GM12874 (cell line): ENCODE results near the gene NECTIN1.

Experiments
- CTCF ChIP-seq: IDR thresholded peaks from 2 replicates; pipeline ENCODE4 v1.5.1; 2011; ENCODE audit warnings: low read depth, mild to moderate bottlenecking, control low read depth, low read length, moderate library complexity; ENCODE audit not compliant: insufficient read depth

NECTIN1 gene

GRCh38 chr11:119626871-119627270 is 102.1 kb downstream of the NECTIN1 start:
- TF ChIP-seq CTCF = no peak

- TF ChIP-seq CTCF = no peak
Measured at GRCh38 chr11:119626197-119626841, 102.7 kb downstream of the NECTIN1 start.

DNA sequence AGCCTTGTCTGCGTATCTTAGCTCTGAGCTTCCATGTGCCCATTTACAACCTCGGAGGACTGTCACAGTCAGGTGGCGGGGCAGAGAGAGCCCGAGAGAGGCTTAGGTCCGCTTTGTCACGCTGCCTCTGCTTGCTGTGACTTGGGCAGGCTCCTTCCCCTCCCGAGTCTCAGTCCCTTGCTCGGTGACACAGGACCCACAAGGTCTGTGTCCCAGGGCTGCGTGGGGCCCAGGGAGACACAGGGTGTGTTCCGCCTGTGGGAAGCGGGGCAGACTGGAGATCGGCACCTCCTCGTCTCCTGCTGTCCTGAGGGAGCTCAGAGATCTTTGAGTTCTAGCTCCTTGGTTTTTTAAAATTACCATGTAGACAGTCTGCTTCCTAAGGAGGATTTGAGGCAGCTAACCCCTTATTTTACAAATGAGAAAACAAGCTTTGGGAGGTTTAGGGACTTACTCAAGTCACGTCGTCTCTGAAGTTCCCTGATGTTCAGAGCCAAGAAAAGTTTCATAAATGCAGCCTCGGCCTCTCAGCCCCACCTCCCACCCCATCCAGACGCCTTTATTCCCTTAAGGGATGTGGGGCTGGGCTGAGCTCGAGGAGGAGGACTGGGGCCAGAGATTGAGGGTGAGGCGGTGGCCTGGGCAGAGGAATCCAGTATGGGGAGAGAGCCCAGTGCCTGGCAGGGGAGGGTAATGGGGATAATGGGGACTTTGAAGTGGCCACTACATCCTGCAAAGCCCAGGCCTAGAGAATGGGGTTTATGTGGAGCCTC is 103.6 kb downstream of the NECTIN1 start:
- no peak for TF ChIP-seq CTCF

DNA sequence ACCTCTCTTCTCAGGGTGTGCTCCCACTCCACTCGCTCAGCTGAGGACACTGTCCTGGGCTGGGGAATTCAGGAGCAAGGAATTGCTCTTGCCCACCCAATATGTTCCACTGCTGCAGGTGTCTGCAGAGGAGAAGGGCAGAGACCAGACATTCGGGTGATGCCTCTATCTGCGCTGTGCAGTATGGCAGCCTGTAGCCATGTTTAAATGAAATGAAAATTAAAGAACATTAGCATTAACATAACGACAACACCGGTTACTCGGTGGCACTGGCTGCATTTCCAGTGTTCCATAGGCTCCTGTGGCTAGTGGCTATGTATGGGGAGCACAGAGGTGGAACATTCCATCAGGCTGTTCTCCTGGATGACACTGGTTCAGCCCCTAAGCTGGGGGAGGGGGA is 104.4 kb downstream of the NECTIN1 start:
- no peak for TF ChIP-seq CTCF

DNA sequence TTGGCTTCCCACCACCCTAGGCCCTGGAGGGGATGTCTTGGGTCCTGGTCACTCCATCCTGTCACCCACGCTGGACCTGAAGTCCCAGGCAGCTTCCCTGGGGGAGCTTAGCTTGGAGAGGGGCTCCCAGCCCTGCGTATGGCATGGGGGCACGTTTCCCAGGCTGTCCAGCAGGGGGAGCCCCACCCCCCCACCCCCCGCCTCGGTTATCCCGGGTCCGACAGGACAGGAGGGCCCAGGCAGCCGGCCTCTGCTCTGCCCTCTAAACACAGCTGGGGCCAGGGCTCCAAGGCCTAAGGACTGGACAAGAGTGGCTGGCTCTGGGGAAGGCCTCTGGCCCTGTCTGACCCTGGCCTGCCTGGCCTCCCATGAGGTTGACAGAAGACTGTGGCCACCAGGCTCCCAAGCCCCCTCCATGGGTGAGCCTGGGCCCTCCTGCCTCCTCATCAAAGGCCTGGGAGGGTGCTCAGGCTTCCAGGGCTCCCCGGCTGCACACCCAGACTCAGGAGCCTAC is 104.8 kb downstream of the NECTIN1 start:
- TF ChIP-seq CTCF = peak; percentile 65

DNA sequence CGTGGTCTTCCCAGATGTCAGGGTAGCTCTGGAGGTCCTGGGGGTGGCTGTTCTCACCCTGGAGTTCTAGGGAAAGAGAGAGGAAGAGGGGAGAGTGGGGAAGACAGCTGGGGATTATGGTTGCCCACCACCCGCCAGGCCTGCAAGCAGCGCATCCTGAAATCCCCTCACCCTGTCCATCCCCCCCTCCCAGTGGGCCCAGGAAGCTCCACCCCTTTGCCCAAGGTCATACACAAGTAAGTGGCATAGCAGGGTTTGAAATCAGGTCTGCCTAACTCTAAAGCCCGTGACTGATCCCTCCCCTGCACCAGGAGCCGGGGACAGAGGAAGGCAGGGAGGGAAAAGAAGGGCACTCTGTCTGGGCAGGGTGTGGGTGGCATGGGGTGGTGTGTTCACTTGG is 105.3 kb downstream of the NECTIN1 start:
- no peak for TF ChIP-seq CTCF

DNA sequence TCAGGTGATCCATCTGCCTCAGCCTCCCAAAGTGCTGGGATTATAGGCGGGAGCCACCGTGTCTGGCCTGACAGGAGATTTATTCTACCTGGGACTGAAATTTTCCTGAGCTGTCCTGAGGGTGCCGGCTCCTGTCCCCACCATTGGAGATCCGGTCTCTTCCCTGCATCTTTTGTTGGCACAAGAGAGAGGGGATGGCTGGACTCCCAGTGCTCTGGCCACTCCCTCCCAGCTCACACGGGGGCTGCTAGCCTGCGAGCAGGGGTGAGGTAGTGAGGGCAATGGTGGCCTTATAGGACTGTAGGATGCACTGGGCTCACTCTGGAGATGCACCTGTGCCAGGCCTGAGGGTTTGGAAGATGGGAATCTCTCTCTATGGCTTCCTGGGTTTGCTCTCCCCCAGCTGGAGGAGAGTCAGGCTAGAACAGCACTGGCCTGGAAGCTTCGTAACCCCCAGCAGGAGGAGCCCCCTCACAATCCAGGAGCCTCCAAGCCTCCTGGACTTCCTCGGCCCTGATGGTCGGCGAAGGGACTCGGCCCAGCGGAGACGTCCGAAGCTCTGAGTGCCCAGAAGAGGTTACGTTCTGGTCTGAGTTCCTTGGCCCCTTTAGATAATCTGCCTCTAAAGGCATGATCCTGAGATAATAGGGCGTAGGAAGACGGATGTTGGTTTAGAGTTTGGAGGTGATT is 106.4 kb downstream of the NECTIN1 start:
- no peak for TF ChIP-seq CTCF
